ENCODE results near the gene TRIM77. TPM values are rescaled to one million over a fixed set of nuclear protein-coding genes. Genes with fewer than 3 reads are reported as not detected.
"Not testable (repeated sequence)": the region's sequence is repeated elsewhere in the genome, so short reads cannot be mapped to it uniquely, and the experiment has no call there.

Gene TRIM77
- total RNA-seq, 1 donor from 2014 or later: not detected

- Mint-ChIP-seq H3K4me1 (ENCODE audit: low read depth) (no peaks in the 10 kb centered on the region), H3K27ac (no peak overlapping the region), H3K9me3 (no peaks in the 10 kb centered on the region), H3K4me3 (ENCODE audit: low read depth) (no peak overlapping the region), H3K27me3 (ENCODE audit: low read depth) (no peaks in the 10 kb centered on the region), H3K36me3 (ENCODE audit: low read depth) (no peaks in the 10 kb centered on the region)
- no peak for DNase-seq (ENCODE audit: low spot score)
- intact Hi-C loops (cut with micrococcal nuclease): no loop called here
These were observed 27.0 kb downstream of the TRIM77 start for GRCh38 chr11:89737116-89737515.

GRCh38 chr11:89741406-89741805 is 31.3 kb downstream of the TRIM77 start:
- H3K36me3 Mint-ChIP-seq (ENCODE audit: low read depth); intact Hi-C loops (cut with micrococcal nuclease); H3K9me3 Mint-ChIP-seq; H3K27me3 Mint-ChIP-seq (ENCODE audit: low read depth); DNase-seq (ENCODE audit: low spot score); H3K4me1 Mint-ChIP-seq (ENCODE audit: low read depth); H3K4me3 Mint-ChIP-seq (ENCODE audit: low read depth); H3K27ac Mint-ChIP-seq: not testable (repeated sequence)

GRCh38 chr11:89744158-89744557 is 34.1 kb downstream of the TRIM77 start:
- intact Hi-C loops (cut with micrococcal nuclease); H3K27ac Mint-ChIP-seq; H3K4me1 Mint-ChIP-seq (ENCODE audit: low read depth); DNase-seq (ENCODE audit: low spot score); H3K36me3 Mint-ChIP-seq (ENCODE audit: low read depth); H3K9me3 Mint-ChIP-seq; H3K27me3 Mint-ChIP-seq (ENCODE audit: low read depth); H3K4me3 Mint-ChIP-seq (ENCODE audit: low read depth): not testable (repeated sequence)

- H3K9me3 Mint-ChIP-seq; H3K27me3 Mint-ChIP-seq (ENCODE audit: low read depth); H3K4me1 Mint-ChIP-seq (ENCODE audit: low read depth); DNase-seq (ENCODE audit: low spot score); intact Hi-C loops (cut with micrococcal nuclease); H3K4me3 Mint-ChIP-seq (ENCODE audit: low read depth); H3K36me3 Mint-ChIP-seq (ENCODE audit: low read depth); H3K27ac Mint-ChIP-seq: not testable (repeated sequence)
These were observed 40.7 kb downstream of the TRIM77 start for GRCh38 chr11:89750822-89751221.

Other genes starting within 250 kb of the TRIM77 start
- not detected in 2 replicates for gene NOX4, start 218.9 kb upstream of the TRIM77 start, total RNA-seq
- not detected in 2 replicates for gene TRIM49, start 98.3 kb downstream of the TRIM77 start, total RNA-seq
- gene TRIM64B, start 168.2 kb downstream of the TRIM77 start, total RNA-seq: not detected in 2 replicates
- not detected in 2 replicates for gene TRIM49D1, start 211.9 kb downstream of the TRIM77 start, total RNA-seq
- not detected in 2 replicates for gene TRIM49D2, start 213.8 kb downstream of the TRIM77 start, total RNA-seq